Activated CD4-positive, alpha-beta T cell treated with anti-CD3 and anti-CD28 coated beads, Interleukin-10, Interleukin-2, amounts not matched to agents 100 ng/mL and 50 ng/mL, durations not matched to agents 16 hours and 8 hours (primary cell): ENCODE results near the gene MED4.

ENCODE experiments used
- DNase-seq: peaks from one replicate; pipeline ENCODE4 v3.0.0-alpha.2; 2020

MED4 gene

DNA sequence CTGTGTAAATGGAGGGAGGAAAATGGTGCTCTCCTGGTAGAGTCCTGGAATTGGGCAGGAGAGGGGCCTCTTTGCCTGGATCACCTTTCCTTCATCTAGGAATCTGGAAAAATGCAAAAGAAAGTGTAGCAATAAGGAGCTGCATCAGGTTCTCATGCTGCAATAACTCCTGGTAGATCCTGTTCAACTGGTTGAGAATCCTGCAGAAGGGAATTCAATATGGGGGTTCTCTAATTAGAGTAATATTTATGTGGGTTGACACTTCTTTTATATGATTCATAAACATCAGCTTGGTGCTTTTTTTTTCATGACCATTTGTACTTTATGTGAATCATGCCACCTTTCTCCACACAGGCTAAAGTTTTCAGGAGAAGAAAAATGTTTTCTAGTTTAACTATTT is 66.8 kb downstream of the MED4 start:
- DNase-seq, result no peak
